Skeletal muscle tissue (tissue), 4 donors: Measurements from ENCODE around the gene POLR2B. TPM values are rescaled to one million over a fixed set of nuclear protein-coding genes. Genes with fewer than 3 reads are reported as not detected.

ENCODE experiments used
- H3K27ac ChIP-seq: one replicate; pipeline ENCODE4 v1.7.0; 2013; ENCODE audit warnings: mild to moderate bottlenecking, low read depth, low read length, inconsistent platforms
- H3K27me3 ChIP-seq, 3 donors: one replicate each; pipeline ENCODE4 v1.7.0; 2013; ENCODE audit warnings: low read length in 3 of 3; ENCODE audit not compliant: control insufficient read depth in 3 of 3, insufficient read depth in 3 of 3
- H3K36me3 ChIP-seq, 3 donors: one replicate each; pipeline ENCODE4 v1.7.0; 2013; ENCODE audit warnings: low read length in 3 of 3; ENCODE audit not compliant: control insufficient read depth in 3 of 3, insufficient read depth in 3 of 3
- H3K4me1 ChIP-seq, 3 donors: one replicate each; pipeline ENCODE4 v1.7.0; 2013; ENCODE audit warnings: low read length in 3 of 3, mild to moderate bottlenecking in 3 of 3; ENCODE audit not compliant: control insufficient read depth in 3 of 3, insufficient read depth in 3 of 3
- H3K4me3 ChIP-seq, 3 donors: one replicate each; pipeline ENCODE4 v1.7.0; 2013; ENCODE audit warnings: low read length in 3 of 3
- H3K9ac ChIP-seq, 3 donors: one replicate each; pipeline ENCODE4 v1.7.0; 2013; ENCODE audit warnings: low read length in 3 of 3, mild to moderate bottlenecking in 3 of 3, moderate library complexity in 2 of 3, low read depth in 1 of 3
- H3K9me3 ChIP-seq, 3 donors: one replicate each; pipeline ENCODE4 v1.7.0; 2013; ENCODE audit warnings: low read length in 3 of 3; ENCODE audit not compliant: control insufficient read depth in 3 of 3
- total RNA-seq: library from RNA; depleted of rRNA; stranded (reverse); fragments of >200 nt; gene quantifications from one replicate; pipeline ENCODE4 v1.2.3, GENCODE V29; 2014
- donor health status: Osteomylitis.

Gene POLR2B
- total RNA-seq, 1 donor from 2014 or later = 101 TPM

- Histone ChIP-seq H3K27ac (no peak overlapping the region), H3K4me1 (peaks cover 8 to 24% (median 10%) of the 10 kb centered on the region in 3 donors), H3K4me3 (no peak overlapping the region), H3K9me3 (no peaks in the 10 kb centered on the region), H3K9ac (no peak overlapping the region), H3K27me3 (no peaks in the 10 kb centered on the region), H3K36me3 (no peaks in the 10 kb centered on the region)
These were observed 82.7 kb downstream of the POLR2B start for GRCh38 chr4:57061395-57061794.

GRCh38 chr4:57063518-57063917 lies 84.8 kb downstream of the POLR2B start:
- Histone ChIP-seq H3K27me3 (no peaks in the 10 kb centered on the region), H3K9ac (no peak overlapping the region), H3K4me1 (peaks cover 8 to 22% (median 14%) of the 10 kb centered on the region in 3 donors), H3K36me3 (no peaks in the 10 kb centered on the region), H3K9me3 (no peaks in the 10 kb centered on the region), H3K27ac (no peak overlapping the region), H3K4me3 (no peak overlapping the region)

- H3K27ac ChIP-seq = peak overlapping the region; percentile 40
- no peaks in the 10 kb centered on the region for H3K27me3 ChIP-seq
- no peaks in the 10 kb centered on the region for H3K36me3 ChIP-seq
- no peak overlapping the region for H3K9ac ChIP-seq
- H3K4me1 ChIP-seq = peaks cover 12 to 22% (median 20%) of the 10 kb centered on the region in 3 donors
- no peaks in the 10 kb centered on the region for H3K9me3 ChIP-seq
- H3K4me3 ChIP-seq = no peak overlapping the region
These were observed 85.4 kb downstream of the POLR2B start for GRCh38 chr4:57064120-57064519.

- H3K27me3 ChIP-seq = no peaks in the 10 kb centered on the region
- no peaks in the 10 kb centered on the region for H3K9me3 ChIP-seq
- H3K9ac ChIP-seq = no peak overlapping the region
- peak overlapping the region in 2 of 3 donors; percentile 1 to 16 for H3K4me3 ChIP-seq
- H3K27ac ChIP-seq = peak overlapping the region; percentile 81
- no peaks in the 10 kb centered on the region for H3K36me3 ChIP-seq
- peaks cover 18 to 22% (median 20%) of the 10 kb centered on the region in 3 donors for H3K4me1 ChIP-seq
These were observed 86.4 kb downstream of the POLR2B start for GRCh38 chr4:57064811-57065711.

- no peaks in the 10 kb centered on the region for H3K36me3 ChIP-seq
- peak overlapping the region; percentile 81 for H3K27ac ChIP-seq
- H3K9ac ChIP-seq = no peak overlapping the region
- H3K4me1 ChIP-seq = peaks cover 18 to 22% (median 20%) of the 10 kb centered on the region in 3 donors
- no peaks in the 10 kb centered on the region for H3K9me3 ChIP-seq
- no peaks in the 10 kb centered on the region for H3K27me3 ChIP-seq
- H3K4me3 ChIP-seq = peak overlapping the region in 1 of 3 donors; percentile 16
These were observed 87.2 kb downstream of the POLR2B start for GRCh38 chr4:57065730-57066482.

- Histone ChIP-seq H3K4me3 (peak overlapping the region in 1 of 3 donors; percentile 41), H3K9ac (no peak overlapping the region), H3K27me3 (no peaks in the 10 kb centered on the region), H3K36me3 (no peaks in the 10 kb centered on the region), H3K4me1 (peaks cover 20% of the 10 kb centered on the region in 3 donors), H3K27ac (peak overlapping the region; percentile 79), H3K9me3 (no peaks in the 10 kb centered on the region)
These were observed 89.7 kb downstream of the POLR2B start for GRCh38 chr4:57068237-57068981.

- H3K36me3 ChIP-seq = no peaks in the 10 kb centered on the region
- H3K9me3 ChIP-seq = no peaks in the 10 kb centered on the region
- no peak overlapping the region for H3K27ac ChIP-seq
- no peaks in the 10 kb centered on the region for H3K27me3 ChIP-seq
- peaks cover 7 to 19% (median 18%) of the 10 kb centered on the region in 3 donors for H3K4me1 ChIP-seq
- H3K9ac ChIP-seq = no peak overlapping the region
- no peak overlapping the region for H3K4me3 ChIP-seq
These were observed 91.8 kb downstream of the POLR2B start for GRCh38 chr4:57070461-57070860.

GRCh38 chr4:57071326-57071725 lies 92.6 kb downstream of the POLR2B start:
- no peak overlapping the region for H3K9ac ChIP-seq
- H3K27me3 ChIP-seq = no peaks in the 10 kb centered on the region
- H3K4me1 ChIP-seq = peaks cover 4 to 12% (median 11%) of the 10 kb centered on the region in 3 donors
- H3K9me3 ChIP-seq = no peaks in the 10 kb centered on the region
- no peak overlapping the region for H3K27ac ChIP-seq
- H3K4me3 ChIP-seq = peak overlapping the region in 1 of 3 donors; percentile 14
- peaks cover 0 to 2% (median 0%) of the 10 kb centered on the region in 3 donors for H3K36me3 ChIP-seq

- Histone ChIP-seq H3K9ac (no peak overlapping the region), H3K27ac (no peak overlapping the region), H3K9me3 (no peaks in the 10 kb centered on the region), H3K4me1 (peaks cover 4 to 13% (median 10%) of the 10 kb centered on the region in 3 donors), H3K36me3 (peaks cover 0 to 2% (median 0%) of the 10 kb centered on the region in 3 donors), H3K27me3 (no peaks in the 10 kb centered on the region), H3K4me3 (no peak overlapping the region)
These were observed 94.9 kb downstream of the POLR2B start for GRCh38 chr4:57073559-57073958.
